ENCODE results near the gene GRIK4. TPM values are rescaled to one million over a fixed set of nuclear protein-coding genes. Genes with fewer than 3 reads are reported as not detected.

GRIK4 gene
- total RNA-seq, 1 experiment from 2014 or later, result not detected

DNA sequence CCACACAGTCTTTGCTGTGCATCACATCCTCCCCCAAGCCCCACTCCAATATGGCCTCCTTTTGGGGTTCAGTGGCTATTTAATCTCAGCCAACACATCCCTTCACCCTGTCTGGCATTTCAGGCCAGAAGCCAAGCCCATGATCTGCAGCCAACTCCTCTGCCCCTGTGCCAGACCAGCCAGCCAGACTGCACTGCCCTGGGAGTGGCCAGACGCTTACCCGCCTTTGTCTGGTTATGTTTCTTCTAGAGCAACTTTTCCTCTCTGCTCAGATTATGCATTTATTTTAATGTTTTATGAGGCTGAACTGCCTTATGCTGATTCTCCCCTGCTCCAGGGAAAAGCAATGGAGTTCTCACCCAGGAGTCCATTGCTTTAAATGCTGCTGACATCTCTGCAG lies 305.6 kb downstream of the GRIK4 start:
- peaks cover 46% of the 10 kb centered on the region for H3K27me3 ChIP-seq (ENCODE audit: insufficient read depth, low read depth)
- CTCF ChIA-PET, result no interaction called here
- no peak for DNase-seq

DNA sequence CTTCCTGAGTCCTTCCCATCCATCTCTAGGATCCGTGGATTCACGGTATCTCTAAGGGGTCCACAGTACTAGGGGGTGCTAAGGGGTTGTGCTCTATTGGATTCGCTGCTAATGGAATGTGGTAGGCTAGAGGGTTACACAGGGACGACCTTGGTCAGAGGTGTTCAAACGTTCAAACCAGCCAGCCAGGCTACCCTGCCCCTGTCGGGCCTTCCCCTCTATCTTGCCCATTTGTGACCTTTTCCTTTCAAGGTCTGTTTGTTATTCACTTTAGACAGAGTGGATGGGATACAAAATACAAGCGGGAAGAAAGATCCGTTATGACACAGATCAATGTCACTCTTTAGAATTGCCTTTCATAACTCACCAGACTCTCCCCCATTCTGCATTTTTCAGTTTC lies 306.5 kb downstream of the GRIK4 start:
- H3K9me3 ChIP-seq (ENCODE audit: insufficient read depth, low read depth), result no peaks in the 10 kb centered on the region
- no peak overlapping the region for H3K4me3 ChIP-seq
- H3K4me2 ChIP-seq, result no peak overlapping the region
- no peaks in the 10 kb centered on the region for H3F3A ChIP-seq (ENCODE audit: insufficient read depth, low read depth)
- DNase-seq, result no peak
- ChIA-PET POLR2A (ENCODE audit: unreplicated experiment) (no interaction called here), CTCF (no interaction called here)
- no TSS peak for BruUV-seq (replicated peaks)
- H3K27ac ChIP-seq, result no peak overlapping the region
- no peaks in the 10 kb centered on the region for H3K79me2 ChIP-seq (ENCODE audit: low read depth)
- no peaks in the 10 kb centered on the region for H3K36me3 ChIP-seq (ENCODE audit: low read depth)
- H4K20me1 ChIP-seq (ENCODE audit: insufficient read depth), result no peaks in the 10 kb centered on the region
- TF ChIP-seq EZH2 (IDR thresholded peaks at IDR 0.05; ENCODE audit: low read depth), result no peak
- H3K27me3 ChIP-seq (ENCODE audit: insufficient read depth, low read depth), result peaks cover 46% of the 10 kb centered on the region
- no peaks in the 10 kb centered on the region for H3K9me2 ChIP-seq (ENCODE audit: insufficient read depth)
- H2AFZ ChIP-seq, result no peak overlapping the region
- intact Hi-C loops (cut with micrococcal nuclease; ENCODE audit: unreplicated experiment), result no loop called here
- H3K4me1 ChIP-seq (replicated peaks; ENCODE audit: insufficient read depth), result no peaks in the 10 kb centered on the region

More for the DNA sequence above, 305.6 kb downstream of the GRIK4 start:
- no peak overlapping the region for H3K27ac ChIP-seq
- H3K4me2 ChIP-seq, result no peak overlapping the region
- H3K9me2 ChIP-seq (ENCODE audit: insufficient read depth), result no peaks in the 10 kb centered on the region
- H3K9me3 ChIP-seq (ENCODE audit: insufficient read depth, low read depth), result no peaks in the 10 kb centered on the region
- H2AFZ ChIP-seq, result no peak overlapping the region
- no peaks in the 10 kb centered on the region for H3K4me1 ChIP-seq (replicated peaks; ENCODE audit: insufficient read depth)
- H3F3A ChIP-seq (ENCODE audit: insufficient read depth, low read depth), result no peaks in the 10 kb centered on the region
- intact Hi-C loops (cut with micrococcal nuclease; ENCODE audit: unreplicated experiment), result no loop called here
- TF ChIP-seq, protein P1, sequence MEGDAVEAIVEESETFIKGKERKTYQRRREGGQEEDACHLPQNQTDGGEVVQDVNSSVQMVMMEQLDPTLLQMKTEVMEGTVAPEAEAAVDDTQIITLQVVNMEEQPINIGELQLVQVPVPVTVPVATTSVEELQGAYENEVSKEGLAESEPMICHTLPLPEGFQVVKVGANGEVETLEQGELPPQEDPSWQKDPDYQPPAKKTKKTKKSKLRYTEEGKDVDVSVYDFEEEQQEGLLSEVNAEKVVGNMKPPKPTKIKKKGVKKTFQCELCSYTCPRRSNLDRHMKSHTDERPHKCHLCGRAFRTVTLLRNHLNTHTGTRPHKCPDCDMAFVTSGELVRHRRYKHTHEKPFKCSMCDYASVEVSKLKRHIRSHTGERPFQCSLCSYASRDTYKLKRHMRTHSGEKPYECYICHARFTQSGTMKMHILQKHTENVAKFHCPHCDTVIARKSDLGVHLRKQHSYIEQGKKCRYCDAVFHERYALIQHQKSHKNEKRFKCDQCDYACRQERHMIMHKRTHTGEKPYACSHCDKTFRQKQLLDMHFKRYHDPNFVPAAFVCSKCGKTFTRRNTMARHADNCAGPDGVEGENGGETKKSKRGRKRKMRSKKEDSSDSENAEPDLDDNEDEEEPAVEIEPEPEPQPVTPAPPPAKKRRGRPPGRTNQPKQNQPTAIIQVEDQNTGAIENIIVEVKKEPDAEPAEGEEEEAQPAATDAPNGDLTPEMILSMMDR (conservative IDR thresholded peaks at IDR 0.05), result no peak
- TF ChIP-seq EZH2 (IDR thresholded peaks at IDR 0.05; ENCODE audit: low read depth), result no peak
- no peak overlapping the region for H3K4me3 ChIP-seq
- H4K20me1 ChIP-seq (ENCODE audit: insufficient read depth), result no peaks in the 10 kb centered on the region
- H3K79me2 ChIP-seq (ENCODE audit: low read depth), result no peaks in the 10 kb centered on the region
- BruUV-seq (replicated peaks), result no TSS peak
- POLR2A ChIA-PET (ENCODE audit: unreplicated experiment), result no interaction called here
- H3K36me3 ChIP-seq (ENCODE audit: low read depth), result no peaks in the 10 kb centered on the region

DNA sequence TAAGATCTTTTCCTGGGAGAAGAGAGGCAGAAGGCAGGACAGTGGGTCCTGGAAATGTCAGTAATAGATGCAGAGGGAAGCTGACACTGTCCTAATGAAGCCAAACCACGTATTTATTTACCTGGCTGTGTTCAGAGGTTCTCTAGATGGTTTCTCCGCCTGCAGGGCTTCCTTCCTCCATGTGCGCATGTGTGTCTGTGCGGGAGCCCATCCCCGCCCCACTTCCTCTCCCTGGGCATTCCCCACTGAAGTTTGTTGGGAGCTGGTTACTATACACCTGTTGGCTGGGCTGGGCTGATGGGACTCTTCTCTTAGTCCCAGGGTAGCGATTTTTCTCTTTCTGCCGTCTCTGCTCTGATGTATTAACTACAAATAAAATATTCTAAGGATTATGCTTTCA lies 307.5 kb downstream of the GRIK4 start:
- no peak overlapping the region for H3K4me3 ChIP-seq
- ChIA-PET POLR2A (ENCODE audit: unreplicated experiment) (no interaction called here), CTCF (no interaction called here)
- no peaks in the 10 kb centered on the region for H3K9me2 ChIP-seq (ENCODE audit: insufficient read depth)
- no TSS peak for BruUV-seq (replicated peaks)
- no peaks in the 10 kb centered on the region for H3K9me3 ChIP-seq (ENCODE audit: insufficient read depth, low read depth)
- H2AFZ ChIP-seq, result no peak overlapping the region
- TF ChIP-seq, protein P1 (conservative IDR thresholded peaks at IDR 0.05), result no peak
- TF ChIP-seq EZH2 (IDR thresholded peaks at IDR 0.05; ENCODE audit: low read depth), result no peak
- H3K79me2 ChIP-seq (ENCODE audit: low read depth), result no peaks in the 10 kb centered on the region
- no peaks in the 10 kb centered on the region for H3K4me1 ChIP-seq (replicated peaks; ENCODE audit: insufficient read depth)
- intact Hi-C loops (cut with micrococcal nuclease; ENCODE audit: unreplicated experiment), result no loop called here
- no peak for DNase-seq
- H3K27ac ChIP-seq, result no peak overlapping the region
- no peaks in the 10 kb centered on the region for H3F3A ChIP-seq (ENCODE audit: insufficient read depth, low read depth)
- H4K20me1 ChIP-seq (ENCODE audit: insufficient read depth), result no peaks in the 10 kb centered on the region
- no peaks in the 10 kb centered on the region for H3K36me3 ChIP-seq (ENCODE audit: low read depth)
- peaks cover 46% of the 10 kb centered on the region for H3K27me3 ChIP-seq (ENCODE audit: insufficient read depth, low read depth)
- no peak overlapping the region for H3K4me2 ChIP-seq
